Upper lobe of left lung (tissue), 6 donors: ENCODE results near the gene SWT1. TPM values are rescaled to one million over a fixed set of nuclear protein-coding genes. Genes with fewer than 3 reads are reported as not detected.

Source experiments
- ATAC-seq, 2 donors: fragments of 200-7000 bp; cut with Tn5 transposase; one replicate each; pipeline ENCODE4 v1.9.1; 2022; ENCODE audit warnings: mild to moderate bottlenecking in 2 of 2, moderate library complexity in 2 of 2; ENCODE audit not compliant: low FRiP score in 2 of 2
- DNase-seq, 2 donors: peaks; one replicate each; pipeline ENCODE4 v3.0.0-alpha.2; 2019 to 2020
- H3K27ac ChIP-seq, 4 donors: fragments of 200-600 bp; sonication (generic); one replicate each; pipeline ENCODE4 v1.5.1; 2016 to 2019
- H3K27me3 ChIP-seq, 4 donors: fragments of 200-600 bp; sonication (generic); one replicate each; pipeline ENCODE4 v1.5.1; 2017 to 2019
- H3K36me3 ChIP-seq, 4 donors: fragments of 200-600 bp; sonication (generic); one replicate each; pipeline ENCODE4 v1.5.1; 2016 to 2019
- H3K4me1 ChIP-seq, 4 donors: fragments of 200-600 bp; sonication (generic); one replicate each; pipeline ENCODE4 v1.5.1; 2018 to 2019
- H3K4me3 ChIP-seq, 4 donors: fragments of 200-600 bp; sonication (generic); one replicate each; pipeline ENCODE4 v1.5.1; 2017 to 2019; ENCODE audit warnings: mild to moderate bottlenecking in 2 of 4, moderate library complexity in 1 of 4
- H3K9me3 ChIP-seq, 4 donors: fragments of 200-600 bp; sonication (generic); one replicate each; pipeline ENCODE4 v1.5.1; 2018 to 2019
- EP300 ChIP-seq, 4 donors: sonication (generic); formaldehyde crosslinking; IDR thresholded peaks; one replicate each; pipeline ENCODE4 v1.5.1; 2017; ENCODE audit warnings: antibody characterized with exemption in 4 of 4, control low read depth in 2 of 4
- POLR2A ChIP-seq, 4 donors: fragments of 450-650 bp; IDR thresholded peaks; one replicate each; pipeline ENCODE4 v1.5.1; 2016 to 2017; ENCODE audit warnings: antibody characterized with exemption in 4 of 4, mild to moderate bottlenecking in 2 of 4
- POLR2AphosphoS5 ChIP-seq, 2 donors: sonication (generic); formaldehyde crosslinking; IDR thresholded peaks; one replicate each; pipeline ENCODE4 v1.5.1; 2017; ENCODE audit warnings: antibody characterized with exemption in 2 of 2
- WGBS, 2 donors: methylation state at CpG; one replicate each; pipeline ENCODE4 v1.1.5; 2017 to 2018; 5-methylcytosine and 5-hydroxymethylcytosine counted together
- total RNA-seq, 6 donors: library from RNA; depleted of rRNA in 4 of 6; stranded (reverse); fragments of >200 nt in 4 of 6; gene quantifications; one replicate each; pipeline versions ENCODE4 v1.1.0 to v1.2.1, GENCODE V29; 2016 to 2021
- TF ChIP-seq, protein P1 (sequence below), 6 experiments: fragments of 450-650 bp in 4 of 6; fragments of 200-600 bp in 2 of 6; sonication (generic) in 2 of 6; IDR thresholded peaks; one replicate each; pipeline ENCODE4 v1.5.1; 2016 to 2019; ENCODE audit warnings: antibody characterized with exemption in 6 of 6
- donor health status: DM: no; HTN: no; CAD: no; lungs with moderate emphysema.
- donor health status: DM: no; HTN: yes; CAD: no; lungs with severe emphysema.

Gene SWT1
- total RNA-seq, 6 donors from 2014 or later: 3.1 to 15.7 (median 6.0) TPM

DNA sequence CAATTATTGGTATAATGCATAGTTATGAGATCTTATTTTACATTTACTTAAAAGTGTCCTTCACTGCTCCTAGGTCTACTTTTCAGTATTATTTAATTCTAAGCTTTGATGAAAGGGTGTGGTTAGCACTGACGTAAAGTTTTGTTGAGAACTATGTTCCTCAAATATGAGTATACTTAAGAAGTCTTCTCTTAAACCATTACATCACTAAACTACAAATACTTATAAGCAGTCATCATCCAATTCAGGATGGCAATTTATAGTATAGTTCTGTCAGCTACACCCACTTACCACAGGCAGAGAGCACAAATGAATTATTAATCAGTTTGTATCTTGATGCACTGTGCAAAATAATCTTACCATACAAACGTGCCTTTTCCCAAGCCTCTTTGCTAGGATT lies 27.3 kb upstream of the SWT1 start:
- DNase-seq: no peak
- WGBS, 2 donors: 63 to 77% methylated on average over 2 of the region's 2 CpGs
- Histone ChIP-seq H3K27ac (no peak overlapping the region), H3K4me1 (no peaks in the 10 kb centered on the region), H3K9me3 (peaks cover 0 to 7% (median 0%) of the 10 kb centered on the region in 4 donors), H3K27me3 (no peaks in the 10 kb centered on the region), H3K4me3 (no peak overlapping the region), H3K36me3 (peaks cover 2 to 76% (median 30%) of the 10 kb centered on the region in 4 donors)
- no peak for ATAC-seq
- TF ChIP-seq EP300 (IDR thresholded peaks at IDR 0.05) (no peak), POLR2AphosphoS5 (IDR thresholded peaks at IDR 0.05) (no peak), POLR2A (IDR thresholded peaks at IDR 0.05) (no peak)
- TF ChIP-seq, protein P1, sequence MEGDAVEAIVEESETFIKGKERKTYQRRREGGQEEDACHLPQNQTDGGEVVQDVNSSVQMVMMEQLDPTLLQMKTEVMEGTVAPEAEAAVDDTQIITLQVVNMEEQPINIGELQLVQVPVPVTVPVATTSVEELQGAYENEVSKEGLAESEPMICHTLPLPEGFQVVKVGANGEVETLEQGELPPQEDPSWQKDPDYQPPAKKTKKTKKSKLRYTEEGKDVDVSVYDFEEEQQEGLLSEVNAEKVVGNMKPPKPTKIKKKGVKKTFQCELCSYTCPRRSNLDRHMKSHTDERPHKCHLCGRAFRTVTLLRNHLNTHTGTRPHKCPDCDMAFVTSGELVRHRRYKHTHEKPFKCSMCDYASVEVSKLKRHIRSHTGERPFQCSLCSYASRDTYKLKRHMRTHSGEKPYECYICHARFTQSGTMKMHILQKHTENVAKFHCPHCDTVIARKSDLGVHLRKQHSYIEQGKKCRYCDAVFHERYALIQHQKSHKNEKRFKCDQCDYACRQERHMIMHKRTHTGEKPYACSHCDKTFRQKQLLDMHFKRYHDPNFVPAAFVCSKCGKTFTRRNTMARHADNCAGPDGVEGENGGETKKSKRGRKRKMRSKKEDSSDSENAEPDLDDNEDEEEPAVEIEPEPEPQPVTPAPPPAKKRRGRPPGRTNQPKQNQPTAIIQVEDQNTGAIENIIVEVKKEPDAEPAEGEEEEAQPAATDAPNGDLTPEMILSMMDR (IDR thresholded peaks at IDR 0.05): no peak

- no peak for TF ChIP-seq POLR2A (IDR thresholded peaks at IDR 0.05)
- H3K36me3 ChIP-seq: peaks cover 0 to 66% (median 16%) of the 10 kb centered on the region in 4 donors
Measured at GRCh38 chr1:185132534-185132933, 24.4 kb upstream of the SWT1 start.

DNA sequence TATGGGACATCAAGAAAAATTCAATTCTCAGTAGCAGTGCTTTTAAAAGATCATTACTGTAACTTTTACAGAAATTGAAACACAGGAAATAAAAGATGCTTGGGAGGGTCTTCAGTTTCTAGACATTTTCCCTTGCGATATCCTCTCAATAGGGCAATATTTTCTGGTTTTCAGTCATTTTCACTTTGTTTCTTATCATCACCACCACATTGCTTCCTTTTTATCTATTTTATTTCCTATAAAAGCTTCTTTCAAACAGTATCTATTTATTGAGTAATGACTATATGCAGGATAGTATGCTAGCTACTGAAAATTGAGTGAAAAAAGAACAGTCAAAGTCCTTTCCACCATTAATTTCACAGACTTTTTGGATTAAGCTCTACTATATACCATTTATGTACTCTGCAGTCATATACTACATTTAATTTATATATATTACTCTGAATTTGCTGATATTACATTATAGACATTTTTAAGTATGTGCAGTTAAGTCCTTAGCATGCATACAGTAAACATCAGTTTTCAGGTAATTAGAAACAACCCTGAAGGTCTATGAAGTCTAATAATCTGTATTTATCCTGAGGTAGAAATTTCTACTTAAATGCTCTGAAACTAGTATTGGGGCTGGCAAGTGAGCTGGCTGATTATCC lies 18.9 kb upstream of the SWT1 start:
- no peaks in the 10 kb centered on the region for H3K4me1 ChIP-seq
- ATAC-seq (no peak), DNase-seq (no peak)
- WGBS, 2 donors: 95 to 100% methylated on average over 1 of the region's 1 CpG
- TF ChIP-seq POLR2A (IDR thresholded peaks at IDR 0.05) (no peak), EP300 (IDR thresholded peaks at IDR 0.05) (no peak), POLR2AphosphoS5 (IDR thresholded peaks at IDR 0.05) (no peak)
- TF ChIP-seq, protein P1 (IDR thresholded peaks at IDR 0.05): no peak
- H3K27ac ChIP-seq: no peak overlapping the region
- H3K4me3 ChIP-seq: no peak overlapping the region
- H3K27me3 ChIP-seq: no peaks in the 10 kb centered on the region
- no peaks in the 10 kb centered on the region for H3K9me3 ChIP-seq
- peaks cover 0 to 62% (median 10%) of the 10 kb centered on the region in 4 donors for H3K36me3 ChIP-seq

More at GRCh38 chr1:185132534-185132933, 24.4 kb upstream of the SWT1 start:
- H3K9me3 ChIP-seq: peaks cover 0 to 7% (median 0%) of the 10 kb centered on the region in 4 donors
- ATAC-seq (no peak), DNase-seq (no peak)
- WGBS, 2 donors: 89 to 100% methylated on average over 1 of the region's 1 CpG
- no peak overlapping the region for H3K27ac ChIP-seq
- no peaks in the 10 kb centered on the region for H3K27me3 ChIP-seq
- no peaks in the 10 kb centered on the region for H3K4me1 ChIP-seq
- H3K4me3 ChIP-seq: no peak overlapping the region

DNA sequence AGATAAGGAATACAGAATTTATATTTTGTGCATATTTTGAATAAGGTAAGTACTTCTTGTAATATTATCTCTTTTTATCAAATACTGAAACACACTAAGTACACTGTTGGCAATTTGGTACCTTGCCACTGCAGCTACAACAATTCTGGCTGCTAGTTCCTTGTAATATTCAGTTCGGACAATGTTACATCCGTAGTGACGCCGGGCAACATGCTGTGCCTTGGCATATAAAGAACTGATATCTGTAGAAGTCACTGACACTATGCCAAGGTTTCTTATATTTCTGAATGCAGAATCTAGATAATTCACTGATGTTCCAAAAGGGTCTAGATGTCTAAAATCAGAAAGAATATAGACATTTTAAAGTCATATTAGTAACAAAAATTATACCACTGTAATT lies 17.7 kb upstream of the SWT1 start:
- Histone ChIP-seq H3K9me3 (no peaks in the 10 kb centered on the region), H3K36me3 (peaks cover 0 to 61% (median 10%) of the 10 kb centered on the region in 4 donors), H3K27ac (no peak overlapping the region), H3K4me3 (no peak overlapping the region), H3K4me1 (no peaks in the 10 kb centered on the region), H3K27me3 (no peaks in the 10 kb centered on the region)
- DNase-seq (no peak), ATAC-seq (no peak)
- TF ChIP-seq POLR2AphosphoS5 (IDR thresholded peaks at IDR 0.05) (no peak), POLR2A (IDR thresholded peaks at IDR 0.05) (no peak), EP300 (IDR thresholded peaks at IDR 0.05) (no peak)
- TF ChIP-seq, protein P1 (IDR thresholded peaks at IDR 0.05): no peak
- WGBS, 2 donors: 94 to 96% methylated on average over 4 of the region's 4 CpGs

DNA sequence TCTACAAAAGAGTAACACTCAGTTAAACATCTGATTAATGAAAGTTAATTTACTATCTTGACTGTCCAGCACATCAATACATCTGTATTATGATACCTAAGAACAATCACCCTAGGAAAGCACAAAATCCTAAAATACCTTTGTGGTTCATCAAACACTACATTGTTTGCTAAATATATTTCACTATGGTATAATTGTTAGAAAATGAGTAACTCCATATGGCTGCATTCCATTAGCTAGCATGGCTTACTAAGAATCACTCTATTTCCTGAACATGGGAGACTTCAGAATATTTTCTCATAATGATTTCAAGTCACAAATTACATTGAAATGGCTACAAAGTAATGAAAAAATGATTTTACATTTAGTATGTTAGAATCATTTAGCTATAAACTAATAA lies 12.7 kb upstream of the SWT1 start:
- Histone ChIP-seq H3K9me3 (no peaks in the 10 kb centered on the region), H3K4me1 (no peaks in the 10 kb centered on the region), H3K36me3 (peaks cover 2 to 75% (median 17%) of the 10 kb centered on the region in 4 donors), H3K27me3 (no peaks in the 10 kb centered on the region), H3K27ac (no peak overlapping the region), H3K4me3 (no peak overlapping the region)
- ATAC-seq (no peak), DNase-seq (no peak)
- no peak for TF ChIP-seq POLR2AphosphoS5 (IDR thresholded peaks at IDR 0.05)
- no peak for TF ChIP-seq POLR2A (IDR thresholded peaks at IDR 0.05)
- TF ChIP-seq EP300 (IDR thresholded peaks at IDR 0.05): no peak
- TF ChIP-seq, protein P1 (IDR thresholded peaks at IDR 0.05): no peak
